B cell (primary cell): ENCODE measurements around the gene NPL. TPM values are rescaled to one million over a fixed set of nuclear protein-coding genes. Genes with fewer than 3 reads are reported as not detected.

Experiments used
- ATAC-seq: fragments of 200-7000 bp; cut with Tn5 transposase; one replicate; pipeline ENCODE4 v1.10.0; 2021; ENCODE audit warnings: low read depth, mild to moderate bottlenecking, moderate number of reproducible peaks, moderate library complexity
- CTCF ChIA-PET: fragments of 350-600 bp; sonication (Branson Sonifier 250); formaldehyde crosslinking; loops from one replicate; lab custom pipeline; 2021; ENCODE audit warnings: antibody characterized with exemption, inconsistent platforms; lab: Charles Lee
- POLR2A ChIA-PET: fragments of 350-600 bp; sonication (Branson Sonifier 250); formaldehyde crosslinking; loops from one replicate; lab custom pipeline; 2021; ENCODE audit warnings: antibody characterized with exemption; lab: Charles Lee
- DNase-seq: peaks from one replicate; pipeline ENCODE4 v3.0.0; 2013
- H2AFZ ChIP-seq: 2 replicates; pipeline ENCODE4 v1.6.1; 2012; ENCODE audit warnings: mild to moderate bottlenecking, low read depth, low read length; ENCODE audit not compliant: insufficient read depth, poor library complexity, severe bottlenecking
- H3K27ac ChIP-seq, 2 donors: 1 replicate in 1 of 2; 2 replicates in 1 of 2; pipeline ENCODE4 v1.5.1; 2012 to 2013; ENCODE audit warnings: low read length in 2 of 2, mild to moderate bottlenecking in 2 of 2, moderate library complexity in 1 of 2
- H3K27me3 ChIP-seq, 4 experiments: fragments of 200-600 bp in 1 of 4; sonication (generic) in 1 of 4; replicated peaks in 1 of 4; 1 replicate in 2 of 4; 2 replicates in 2 of 4; pipeline versions ENCODE4 v1.6.1 to v1.7.0; 2013 to 2016; ENCODE audit warnings: low read length in 3 of 4, mild to moderate bottlenecking in 2 of 4, mixed read lengths in 1 of 4, moderate library complexity in 1 of 4; ENCODE audit not compliant: insufficient read depth in 4 of 4, control insufficient read depth in 3 of 4; ENCODE audit errors: control extremely low read depth in 1 of 4
- H3K36me3 ChIP-seq, 2 experiments: replicated peaks in 1 of 2; 1 replicate in 1 of 2; 2 replicates in 1 of 2; pipeline versions ENCODE4 v1.6.1 to v1.7.1; 2013; ENCODE audit warnings: low read length in 1 of 2; ENCODE audit not compliant: insufficient read depth in 2 of 2, control insufficient read depth in 1 of 2; ENCODE audit errors: control extremely low read depth in 1 of 2, extremely low read depth in 1 of 2
- H3K4me1 ChIP-seq, 2 donors: fragments of 200-600 bp in 1 of 2; sonication (generic) in 1 of 2; 1 replicate in 1 of 2; 2 replicates in 1 of 2; pipeline versions ENCODE4 v1.5.1 to v1.6.1; 2013 to 2017; ENCODE audit warnings: low read length in 2 of 2; ENCODE audit not compliant: control insufficient read depth in 2 of 2, insufficient read depth in 2 of 2
- H3K4me2 ChIP-seq: replicated peaks from 2 replicates; pipeline ENCODE3; 2012; ENCODE audit warnings: mild to moderate bottlenecking, low read depth, low read length; ENCODE audit not compliant: poor library complexity, severe bottlenecking
- H3K4me3 ChIP-seq, 5 experiments: fragments of 200-600 bp in 1 of 5; sonication (generic) in 1 of 5; 1 replicate in 3 of 5; 2 replicates in 2 of 5; pipeline versions ENCODE4 v1.5.1 to v1.7.0; 2011 to 2016; ENCODE audit warnings: low read length in 4 of 5, mild to moderate bottlenecking in 4 of 5, low read depth in 2 of 5, control low read depth in 1 of 5, moderate library complexity in 1 of 5; ENCODE audit not compliant: insufficient read depth in 1 of 5; ENCODE audit errors: control extremely low read depth in 1 of 5, extremely low read depth in 1 of 5
- H3K79me2 ChIP-seq: fragments of 200-600 bp; sonication (generic); one replicate; pipeline ENCODE4 v1.6.0; 2016; ENCODE audit warnings: low read length; ENCODE audit not compliant: control insufficient read depth, insufficient read depth
- H3K9ac ChIP-seq: fragments of 200-600 bp; sonication (generic); 2 replicates; pipeline ENCODE4 v1.6.1; 2017; ENCODE audit warnings: mild to moderate bottlenecking, low read length, moderate library complexity
- H3K9me3 ChIP-seq, 3 donors: one replicate each; pipeline versions ENCODE4 v1.6.1 to v1.7.1; 2013; ENCODE audit warnings: low read length in 2 of 3; ENCODE audit not compliant: control insufficient read depth in 2 of 3, insufficient read depth in 1 of 3; ENCODE audit errors: control extremely low read depth in 1 of 3
- H4K20me1 ChIP-seq: 2 replicates; pipeline ENCODE4 v1.6.0; 2012; ENCODE audit warnings: mild to moderate bottlenecking, low read length; ENCODE audit not compliant: insufficient read depth, control insufficient read depth, poor library complexity, severe bottlenecking
- H3K27ac Mint-ChIP-seq: one replicate; pipeline ENCODE4 v1.8.0; 2021; ENCODE audit warnings: mixed read lengths
- H3K27me3 Mint-ChIP-seq: one replicate; pipeline ENCODE4 v1.8.0; 2021; ENCODE audit warnings: mixed read lengths
- H3K4me1 Mint-ChIP-seq: one replicate; pipeline ENCODE4 v1.8.0; 2021; ENCODE audit warnings: mixed read lengths
- H3K4me3 Mint-ChIP-seq: one replicate; pipeline ENCODE4 v1.8.0; 2021; ENCODE audit warnings: mixed read lengths
- H3K9me3 Mint-ChIP-seq: one replicate; pipeline ENCODE4 v1.8.0; 2022; ENCODE audit warnings: mixed read lengths; ENCODE audit not compliant: insufficient read depth
- CTCF ChIP-seq: fragments of 200-600 bp; IDR thresholded peaks from one replicate; pipeline ENCODE4 v1.8.0; 2022; ENCODE audit warnings: antibody characterized with exemption, mild to moderate bottlenecking
- EZH2 ChIP-seq: IDR thresholded peaks from 2 replicates; pipeline ENCODE4 v1.6.1; 2012; ENCODE audit warnings: borderline replicate concordance, low read depth, mild to moderate bottlenecking, moderate library complexity, low read length; ENCODE audit not compliant: insufficient read depth, poor library complexity, severe bottlenecking
- WGBS: methylation state at CpG from one replicate; pipeline ENCODE4 v1.1.5; 2013; ENCODE audit warnings: missing lambda C conversion rate; ENCODE audit not compliant: insufficient coverage; 5-methylcytosine and 5-hydroxymethylcytosine counted together
- intact Hi-C: fragments of 100-400 bp; cut with micrococcal nuclease; formaldehyde crosslinking; loops from one replicate; pipeline ENCODE4 v1.10.0; 2022
- polyA plus RNA-seq: library from polyadenylated mRNA; depleted of rRNA; stranded (reverse); fragments of >200 nt; gene quantifications from 2 replicates; pipeline ENCODE4 v1.2.3, GENCODE V29; 2012
- total RNA-seq, 2 donors: library from RNA; stranded (reverse); fragments of 120-200 nt in 1 of 2; gene quantifications; 1 replicate in 1 of 2; 2 replicates in 1 of 2; pipeline versions ENCODE4 v1.2.3 to v1.2.4, GENCODE V29; 2013 to 2022

Gene NPL
- total and polyA plus RNA-seq, 2 donors (not counting 1 experiment from before 2014, with no cell fraction given), result 3.4 to 5.9 TPM

GRCh38 chr1:182786995-182787324, 2.6 kb upstream of the NPL start:
- Mint-ChIP-seq H3K9me3 (no peaks in the 10 kb centered on the region), H3K4me1 (peaks cover 20% of the 10 kb centered on the region), H3K27ac (no peak overlapping the region), H3K4me3 (no peak overlapping the region), H3K27me3 (no peaks in the 10 kb centered on the region)
- peak; percentile 2 for TF ChIP-seq CTCF
- no peak for TF ChIP-seq EZH2
- H3K4me1 ChIP-seq, result peaks cover 9 to 11% of the 10 kb centered on the region in 2 donors
- no peak overlapping the region for H3K9ac ChIP-seq
- 74% methylated on average over 3 of the region's 4 CpGs for WGBS
- no peak overlapping the region for H2AFZ ChIP-seq
- ChIA-PET CTCF (interaction anchor here (1.0 to 14.0 kb wide), 6 partner anchors 11 to 343 kb away, joined by 3 to 989 read pairs (median 4); partner anchors contain the start of genes RGS16 and RNASEL), POLR2A (no interaction called here)
- no peaks in the 10 kb centered on the region for H3K9me3 ChIP-seq
- no peak for DNase-seq
- H3K27ac ChIP-seq, result no peak overlapping the region
- ATAC-seq, result no peak
- H3K27me3 ChIP-seq, result peaks cover 0 to 6% (median 0%) of the 10 kb centered on the region in 4 experiments
- no peaks in the 10 kb centered on the region for H4K20me1 ChIP-seq
- no peak overlapping the region for H3K4me3 ChIP-seq
- no peaks in the 10 kb centered on the region for H3K36me3 ChIP-seq
- H3K79me2 ChIP-seq, result no peaks in the 10 kb centered on the region
- H3K4me2 ChIP-seq, result no peak overlapping the region
- intact Hi-C loops, result loop anchor here (5.0 kb wide), 3 partner anchors 170 to 850 kb away; partner anchors contain the start of gene ARPC5

- H3K9me3 ChIP-seq, result no peaks in the 10 kb centered on the region
- H2AFZ ChIP-seq, result no peak overlapping the region
- H3K27me3 ChIP-seq, result peaks cover 0 to 6% (median 0%) of the 10 kb centered on the region in 4 experiments
- ChIA-PET CTCF (interaction anchor here (0.6 to 14.0 kb wide), 3 partner anchors 10 to 194 kb away, joined by 4 to 989 read pairs (median 14); partner anchors contain the start of genes RGS16 and RNASEL), POLR2A (interaction anchor here (0.9 kb wide), 1 partner anchor 186 kb away, joined by 5 read pairs; no protein-coding TSS in a partner anchor)
- TF ChIP-seq EZH2 (no peak), CTCF (no peak)
- Mint-ChIP-seq H3K27ac (no peak overlapping the region), H3K4me3 (peak overlapping the region; percentile 21), H3K9me3 (no peaks in the 10 kb centered on the region), H3K4me1 (peaks cover 25% of the 10 kb centered on the region), H3K27me3 (peaks cover 3% of the 10 kb centered on the region)
- no peaks in the 10 kb centered on the region for H3K79me2 ChIP-seq
- peaks cover 9 to 19% of the 10 kb centered on the region in 2 donors for H3K4me1 ChIP-seq
- no peak overlapping the region for H3K9ac ChIP-seq
- WGBS, result 93% methylated on average over 5 of the region's 8 CpGs
- no peak overlapping the region for H3K27ac ChIP-seq
- no peaks in the 10 kb centered on the region for H3K36me3 ChIP-seq
- intact Hi-C loops, result no loop called here
- H3K4me3 ChIP-seq, result no peak overlapping the region
- no peaks in the 10 kb centered on the region for H4K20me1 ChIP-seq
- no peak overlapping the region for H3K4me2 ChIP-seq
- no peak for ATAC-seq
- DNase-seq, result no peak
Observed at GRCh38 chr1:182791281-182792179, 2.0 kb downstream of the NPL start.
